ENCODE data around the gene TRAPPC8.

TRAPPC8 gene

GRCh38 chr18:31791817-31792579 lies 150.9 kb downstream of the TRAPPC8 start:
- DNase-seq (ENCODE audit: low spot score) = no peak

- DNase-seq (ENCODE audit: low spot score) = no peak
Measured at GRCh38 chr18:31789409-31789808, 153.5 kb downstream of the TRAPPC8 start.

- no peak for DNase-seq (ENCODE audit: low spot score)
Measured at GRCh38 chr18:31783059-31783458, 159.9 kb downstream of the TRAPPC8 start.

Measured in ecto neural progenitor cell (in vitro differentiated cells).